SK-N-SH (cell line): ENCODE data around the gene RIMKLA. TPM values are rescaled to one million over a fixed set of nuclear protein-coding genes. Genes with fewer than 3 reads are reported as not detected.

Source experiments
- CTCF ChIA-PET: fragments of 300-600, 350-600 bp; formaldehyde crosslinking; extraction: SDS; loops from one replicate; lab custom pipeline; 2021; lab: Yijun Ruan, JAX
- POLR2A ChIA-PET: fragments of 350-600 bp; sonication (Branson Sonifier 250); formaldehyde crosslinking; extraction: SDS; loops from one replicate; lab custom pipeline; 2020; ENCODE audit warnings: antibody characterized with exemption, inconsistent platforms; lab: Yijun Ruan, JAX
- DNase-seq: peaks from one replicate; pipeline ENCODE4 v3.0.0; 2012
- H2AFZ ChIP-seq: fragments of 200-600 bp; sonication (generic); 2 replicates; pipeline ENCODE4 v1.8.1; 2016; ENCODE audit warnings: antibody characterized with exemption, mild to moderate bottlenecking, low read depth
- H3F3A ChIP-seq: fragments of 200-600 bp; sonication (generic); replicated peaks from 2 replicates; pipeline ENCODE3; 2016; ENCODE audit warnings: antibody characterized with exemption, mild to moderate bottlenecking; ENCODE audit not compliant: insufficient read depth
- H3K27ac ChIP-seq, 2 experiments: fragments of 200-500 bp in 1 of 2; fragments of 200-600 bp in 1 of 2; sonication (Bioruptor generic) in 1 of 2; sonication (generic), shearing (Covaris generic) in 1 of 2; 2 replicates each; pipeline versions ENCODE4 v1.5.1 to v1.6.1; 2014 to 2016; ENCODE audit warnings: low read depth in 2 of 2, inconsistent platforms in 1 of 2, low read length in 1 of 2, mild to moderate bottlenecking in 1 of 2, mixed read lengths in 1 of 2
- H3K27me3 ChIP-seq: fragments of 200-600 bp; sonication (generic), shearing (Covaris generic); 2 replicates; pipeline ENCODE4 v1.6.1; 2016; ENCODE audit warnings: mixed run types; ENCODE audit not compliant: insufficient read depth
- H3K36me3 ChIP-seq, 2 experiments: fragments of 200-500 bp in 1 of 2; fragments of 200-600 bp in 1 of 2; sonication (Bioruptor generic) in 1 of 2; sonication (generic) in 1 of 2; replicated peaks in 1 of 2; 2 replicates each; pipeline versions ENCODE3 to v1.5.1; 2014 to 2016; ENCODE audit warnings: low read length in 1 of 2, mild to moderate bottlenecking in 1 of 2; ENCODE audit not compliant: insufficient read depth in 2 of 2, control insufficient read depth in 1 of 2
- H3K4me1 ChIP-seq, 2 experiments: fragments of 200-500 bp in 1 of 2; fragments of 200-600 bp in 1 of 2; sonication (Bioruptor generic) in 1 of 2; sonication (generic), shearing (Covaris generic) in 1 of 2; 2 replicates each; pipeline versions ENCODE4 v1.5.1 to v1.6.1; 2014 to 2016; ENCODE audit warnings: low read depth in 1 of 2, low read length in 1 of 2, mixed run types in 1 of 2; ENCODE audit not compliant: insufficient read depth in 2 of 2, control insufficient read depth in 1 of 2
- H3K4me2 ChIP-seq: fragments of 200-600 bp; sonication (generic), shearing (Covaris generic); 2 replicates; pipeline ENCODE4 v1.6.1; 2017; ENCODE audit warnings: mixed run types
- H3K4me3 ChIP-seq, 2 experiments: fragments of 200-500 bp in 1 of 2; fragments of 200-600 bp in 1 of 2; sonication (Bioruptor generic) in 1 of 2; sonication (generic), shearing (Covaris generic) in 1 of 2; 2 replicates each; pipeline versions ENCODE4 v1.5.1 to v1.8.1; 2014 to 2016; ENCODE audit warnings: low read depth in 2 of 2, inconsistent platforms in 1 of 2, low read length in 1 of 2, mild to moderate bottlenecking in 1 of 2, mixed read lengths in 1 of 2, moderate library complexity in 1 of 2
- H3K79me2 ChIP-seq: fragments of 200-600 bp; sonication (generic); 2 replicates; pipeline ENCODE4 v1.8.1; 2017; ENCODE audit warnings: mild to moderate bottlenecking; ENCODE audit not compliant: insufficient read depth
- H3K9ac ChIP-seq: fragments of 200-600 bp; sonication (generic); 2 replicates; pipeline ENCODE4 v1.6.1; 2017; ENCODE audit warnings: mixed run types
- H3K9me2 ChIP-seq: fragments of 200-600 bp; sonication (generic); 2 replicates; pipeline ENCODE4 v1.6.1; 2017; ENCODE audit warnings: mixed run types
- H3K9me3 ChIP-seq: fragments of 200-600 bp; sonication (generic); 2 replicates; pipeline ENCODE4 v1.6.1; 2017; ENCODE audit warnings: mixed run types, mild to moderate bottlenecking, moderate library complexity
- H4K20me1 ChIP-seq: fragments of 200-600 bp; sonication (generic); 2 replicates; pipeline ENCODE4 v1.6.1; 2017; ENCODE audit warnings: mild to moderate bottlenecking, mixed run types; ENCODE audit not compliant: insufficient read depth
- CHD2 ChIP-seq: fragments of 150-350 bp; IDR thresholded peaks from 2 replicates; pipeline ENCODE4 v1.6.1; 2018; ENCODE audit warnings: low read length; ENCODE audit not compliant: partially characterized antibody
- CTCF ChIP-seq: fragments of 200-600 bp; sonication (generic); IDR thresholded peaks from 2 replicates; pipeline ENCODE4 v1.6.1; 2017; ENCODE audit warnings: antibody characterized with exemption, mild to moderate bottlenecking, moderate library complexity
- EZH2phosphoT487 ChIP-seq: fragments of 200-600 bp; sonication (generic); IDR thresholded peaks from 2 replicates; pipeline ENCODE4 v1.6.1; 2017; ENCODE audit warnings: low read depth, mixed run types, mild to moderate bottlenecking, antibody characterized with exemption, moderate library complexity, borderline replicate concordance
- FOSL2 ChIP-seq: IDR thresholded peaks from 2 replicates; pipeline ENCODE4 v1.4.0; 2012; ENCODE audit warnings: low read depth, mild to moderate bottlenecking, moderate library complexity, borderline replicate concordance
- FOXM1 ChIP-seq: IDR thresholded peaks from 2 replicates; pipeline ENCODE4 v1.4.0; 2012; ENCODE audit warnings: low read depth, mild to moderate bottlenecking
- GATA2 ChIP-seq: sonication (generic); formaldehyde crosslinking; IDR thresholded peaks from 2 replicates; pipeline ENCODE4 v1.5.0; 2020; ENCODE audit warnings: mild to moderate bottlenecking, missing genetic modification reagents
- JUND ChIP-seq: IDR thresholded peaks from 2 replicates; pipeline ENCODE4 v1.4.0; 2012
- MAX ChIP-seq: IDR thresholded peaks from 2 replicates; pipeline ENCODE4 v1.4.0; 2012; ENCODE audit warnings: low read depth
- MEF2A ChIP-seq: IDR thresholded peaks from 2 replicates; pipeline ENCODE4 v1.4.0; 2012; ENCODE audit warnings: low read depth, borderline replicate concordance
- POLR2AphosphoS5 ChIP-seq: IDR thresholded peaks from 2 replicates; pipeline ENCODE4 v1.6.1; 2012; ENCODE audit warnings: low read depth, low read length
- RCOR1 ChIP-seq: fragments of 150-350 bp; IDR thresholded peaks from 2 replicates; pipeline ENCODE4 v1.6.1; 2017; ENCODE audit warnings: antibody characterized with exemption, low read length
- RFX5 ChIP-seq: IDR thresholded peaks from 2 replicates; pipeline ENCODE4 v1.6.1; 2012; ENCODE audit warnings: mild to moderate bottlenecking, improper control_type of control experiment, low read length
- SIN3A ChIP-seq: IDR thresholded peaks from 2 replicates; pipeline ENCODE4 v1.6.1; 2012; ENCODE audit warnings: low read depth, mild to moderate bottlenecking, low read length, moderate library complexity, borderline replicate concordance
- TAF1 ChIP-seq: IDR thresholded peaks from 2 replicates; pipeline ENCODE4 v1.6.1; 2012; ENCODE audit warnings: low read depth, mild to moderate bottlenecking, low read length, moderate library complexity, borderline replicate concordance
- USF2 ChIP-seq: fragments of 150-350 bp; IDR thresholded peaks from 2 replicates; pipeline ENCODE4 v1.6.1; 2017; ENCODE audit warnings: antibody characterized with exemption, low read length, low read depth, borderline replicate concordance
- YY1 ChIP-seq: IDR thresholded peaks from 2 replicates; pipeline ENCODE4 v1.4.0; 2012; ENCODE audit warnings: low read depth, mild to moderate bottlenecking
- ZBTB33 ChIP-seq: IDR thresholded peaks from 2 replicates; pipeline ENCODE4 v1.4.0; 2012; ENCODE audit warnings: low read depth, borderline replicate concordance
- WGBS: methylation state at CpG from one replicate; pipeline ENCODE4 v1.1.6; 2017; ENCODE audit warnings: low lambda C conversion rate; 5-methylcytosine and 5-hydroxymethylcytosine counted together
- polyA plus RNA-seq, 3 experiments: library from polyadenylated mRNA; depleted of rRNA; stranded (reverse); fragments of >200 nt; gene quantifications; 2 replicates each; pipeline ENCODE4 v1.2.3, GENCODE V29; 2012

Gene RIMKLA
- polyA plus RNA-seq, 1 of the 3 experiments (the other 2 are of a cell fraction), result 0.08 TPM

- H3F3A ChIP-seq, result no peaks in the 10 kb centered on the region
- POLR2A ChIA-PET, result no interaction called here
- H4K20me1 ChIP-seq, result no peaks in the 10 kb centered on the region
- no peak overlapping the region for H3K4me2 ChIP-seq
- TF ChIP-seq TAF1 (no peak), EZH2phosphoT487 (no peak), FOSL2 (no peak), FOXM1 (no peak), RFX5 (no peak), CHD2 (no peak), CTCF (no peak)
- no peaks in the 10 kb centered on the region for H3K9me3 ChIP-seq
- H3K27me3 ChIP-seq, result no peaks in the 10 kb centered on the region
- peaks cover 0 to 1% of the 10 kb centered on the region in 2 experiments; a peak in 1 of 4 replicates for H3K4me1 ChIP-seq
- no peak overlapping the region for H3K9ac ChIP-seq
- no peak overlapping the region for H3K27ac ChIP-seq
- DNase-seq, result no peak
- WGBS, result 80% methylated on average over 1 of the region's 1 CpG
- H3K79me2 ChIP-seq, result no peaks in the 10 kb centered on the region
- no peaks in the 10 kb centered on the region for H3K36me3 ChIP-seq
- no peak overlapping the region for H2AFZ ChIP-seq
- no peak overlapping the region for H3K4me3 ChIP-seq
- CTCF ChIA-PET, result no interaction called here
- no peaks in the 10 kb centered on the region for H3K9me2 ChIP-seq
These were observed 69.5 kb downstream of the RIMKLA start for GRCh38 chr1:42450061-42450460.

- WGBS, result 79% methylated on average over 4 of the region's 4 CpGs
- Histone ChIP-seq H3K9ac (no peak overlapping the region), H3F3A (peaks cover 4% of the 10 kb centered on the region), H3K36me3 (peaks cover 4 to 6% of the 10 kb centered on the region in 2 experiments), H3K9me3 (no peaks in the 10 kb centered on the region), H3K9me2 (no peaks in the 10 kb centered on the region), H3K4me2 (no peak overlapping the region), H3K27me3 (no peaks in the 10 kb centered on the region), H3K4me3 (no peak overlapping the region), H4K20me1 (no peaks in the 10 kb centered on the region), H3K79me2 (peaks cover 10% of the 10 kb centered on the region; the same call in 1 of the 2 replicates), H2AFZ (no peak overlapping the region), H3K4me1 (peaks cover 6 to 14% of the 10 kb centered on the region in 2 experiments; a peak in 2 of 4 replicates), H3K27ac (no peak overlapping the region)
- ChIA-PET POLR2A (no interaction called here), CTCF (no interaction called here)
- no peak for DNase-seq
- no peak for TF ChIP-seq MAX
These were observed 72.8 kb downstream of the RIMKLA start for GRCh38 chr1:42453386-42453785.

GRCh38 chr1:42454403-42454802, 73.8 kb downstream of the RIMKLA start:
- no peak overlapping the region for H3K4me2 ChIP-seq
- DNase-seq, result no peak
- H3F3A ChIP-seq, result peaks cover 9% of the 10 kb centered on the region
- H3K79me2 ChIP-seq, result peaks cover 14% of the 10 kb centered on the region; the same call in 1 of the 2 replicates
- H2AFZ ChIP-seq, result no peak overlapping the region
- no peak overlapping the region for H3K4me3 ChIP-seq
- no peaks in the 10 kb centered on the region for H3K27me3 ChIP-seq
- WGBS, result 97% methylated on average over 4 of the region's 5 CpGs
- ChIA-PET CTCF (interaction anchor here (0.8 kb wide), 1 partner anchor 133 kb away, joined by 3 read pairs; no protein-coding TSS in a partner anchor), POLR2A (no interaction called here)
- H3K9ac ChIP-seq, result no peak overlapping the region
- H3K9me3 ChIP-seq, result no peaks in the 10 kb centered on the region
- no peak overlapping the region for H3K27ac ChIP-seq
- H3K9me2 ChIP-seq, result no peaks in the 10 kb centered on the region
- no peaks in the 10 kb centered on the region for H4K20me1 ChIP-seq
- TF ChIP-seq FOSL2, result no peak
- TF ChIP-seq POLR2AphosphoS5, result no peak
- no peak for TF ChIP-seq MEF2A
- TF ChIP-seq GATA2 (CRISPR knock-in tag), result no peak
- TF ChIP-seq SIN3A, result no peak
- TF ChIP-seq YY1, result no peak
- no peak for TF ChIP-seq RCOR1
- no peak for TF ChIP-seq ZBTB33
- TF ChIP-seq JUND, result no peak
- TF ChIP-seq USF2, result no peak
- peaks cover 12 to 16% of the 10 kb centered on the region in 2 experiments for H3K36me3 ChIP-seq
- H3K4me1 ChIP-seq, result peaks cover 6 to 14% of the 10 kb centered on the region in 2 experiments; a peak in 2 of 4 replicates
